GM12875 (cell line): ENCODE measurements around the gene RNF224.

ENCODE experiments used
- H3K4me3 ChIP-seq: one replicate; pipeline ENCODE4 v1.5.1; 2011; ENCODE audit warnings: low read depth, low read length, control low read depth
- CTCF ChIP-seq: IDR thresholded peaks from 2 replicates; pipeline ENCODE4 v1.5.1; 2011; ENCODE audit warnings: low read depth, mild to moderate bottlenecking, control low read depth, inconsistent platforms, low read length, moderate library complexity, borderline replicate concordance; ENCODE audit not compliant: insufficient read depth

Gene RNF224

DNA sequence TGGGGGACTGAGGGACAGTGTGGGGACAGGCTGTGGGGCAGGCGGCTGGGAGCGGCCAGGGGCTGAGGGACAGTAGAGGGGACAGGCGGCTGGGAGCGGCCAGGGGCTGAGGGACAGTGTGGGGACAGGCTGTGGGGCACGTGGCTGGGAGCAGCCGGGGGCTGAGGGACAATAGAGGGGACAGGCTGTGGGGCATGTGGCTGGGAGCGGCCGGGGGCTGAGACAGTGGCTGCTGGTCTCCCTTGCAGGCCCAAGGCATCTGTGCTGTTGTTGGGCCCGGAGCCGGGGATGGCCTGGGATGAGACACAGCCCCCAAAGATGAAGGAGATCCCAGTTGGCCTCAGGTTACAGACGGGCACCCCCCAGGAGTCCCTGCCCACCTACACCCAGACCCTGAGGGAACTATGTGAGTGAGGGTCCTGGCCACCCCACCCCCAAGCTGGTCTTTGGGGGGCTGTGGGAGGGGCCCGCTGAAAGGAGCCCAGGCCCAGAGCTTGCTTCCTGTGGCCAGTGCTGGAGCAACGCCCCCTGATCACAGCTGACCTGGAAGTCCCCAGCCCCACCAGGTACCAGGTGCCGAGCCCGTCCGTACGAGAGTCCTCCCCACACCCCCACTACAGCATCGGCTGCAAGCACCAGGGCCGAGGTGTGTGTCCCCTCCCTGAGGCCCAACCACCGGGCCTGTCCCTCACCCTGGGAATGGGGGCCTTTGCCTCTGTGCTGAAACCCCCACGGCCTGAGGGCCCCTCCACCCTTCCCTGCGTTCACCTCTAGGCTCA lies 24.4 kb downstream of the RNF224 start:
- no peak overlapping the region for H3K4me3 ChIP-seq
- TF ChIP-seq CTCF: no peak

- TF ChIP-seq CTCF: no peak
- no peak overlapping the region for H3K4me3 ChIP-seq
Measured at GRCh38 chr9:137252555-137253506, 25.5 kb downstream of the RNF224 start.

DNA sequence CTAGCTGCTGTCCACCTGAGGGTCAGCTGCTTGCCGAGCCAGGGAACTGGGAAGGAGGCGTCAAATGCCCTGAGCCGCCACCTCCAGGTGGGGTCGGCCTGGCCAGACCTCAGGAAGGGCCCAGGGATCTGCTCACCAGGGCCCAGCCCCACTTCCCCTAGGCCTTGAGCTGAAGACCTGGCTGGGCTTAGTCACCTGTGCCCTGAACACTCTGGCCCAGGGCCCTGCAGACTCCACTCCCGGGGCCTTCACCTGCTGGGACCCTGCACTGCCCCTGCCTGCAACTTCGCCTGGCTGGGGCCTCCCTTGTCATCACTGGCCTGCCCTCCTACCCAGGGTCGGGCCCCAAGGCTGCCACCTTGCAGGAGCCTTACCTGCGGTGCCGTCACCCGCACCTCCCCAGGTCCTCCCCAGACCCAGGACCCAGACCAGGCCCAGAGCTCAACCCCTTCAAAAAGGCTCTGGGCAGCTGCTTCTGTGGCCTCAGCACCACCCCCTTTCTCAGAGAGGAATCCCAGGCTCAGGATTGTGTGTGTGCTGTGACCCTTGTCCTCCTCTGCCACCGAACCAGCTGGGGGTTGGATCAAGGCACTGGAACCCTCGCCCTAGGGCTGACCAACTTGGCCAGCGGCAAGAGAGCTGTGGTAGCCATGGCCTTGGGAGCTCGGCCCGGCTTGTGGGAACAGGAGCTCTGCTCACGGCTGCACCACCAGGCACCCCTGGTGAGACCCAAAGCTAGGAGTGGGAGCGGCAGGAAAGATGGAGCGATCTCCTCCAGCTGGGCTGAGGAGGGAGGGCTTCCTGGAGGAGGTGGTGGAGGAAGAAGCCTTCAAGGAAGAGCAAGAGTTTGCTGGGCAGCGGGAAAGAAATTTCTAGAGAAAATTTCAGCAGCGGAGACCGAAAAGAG lies 26.7 kb downstream of the RNF224 start:
- peak overlapping the region; percentile 79 for H3K4me3 ChIP-seq
- no peak for TF ChIP-seq CTCF

- TF ChIP-seq CTCF: no peak
- peak within 1 kb of the TSS; percentile 99 for H3K4me3 ChIP-seq
Measured at GRCh38 chr9:137254624-137255447, 27.5 kb downstream of the RNF224 start, which contains the start of gene NELFB. TSS of gene NELFB (plus strand) at chr9:137255327.

- peak overlapping the region; percentile 99 for H3K4me3 ChIP-seq
- no peak for TF ChIP-seq CTCF
Measured at GRCh38 chr9:137255448-137256114, 28.3 kb downstream of the RNF224 start.
